ENCODE data around the gene TBX2.

TBX2 gene

DNA sequence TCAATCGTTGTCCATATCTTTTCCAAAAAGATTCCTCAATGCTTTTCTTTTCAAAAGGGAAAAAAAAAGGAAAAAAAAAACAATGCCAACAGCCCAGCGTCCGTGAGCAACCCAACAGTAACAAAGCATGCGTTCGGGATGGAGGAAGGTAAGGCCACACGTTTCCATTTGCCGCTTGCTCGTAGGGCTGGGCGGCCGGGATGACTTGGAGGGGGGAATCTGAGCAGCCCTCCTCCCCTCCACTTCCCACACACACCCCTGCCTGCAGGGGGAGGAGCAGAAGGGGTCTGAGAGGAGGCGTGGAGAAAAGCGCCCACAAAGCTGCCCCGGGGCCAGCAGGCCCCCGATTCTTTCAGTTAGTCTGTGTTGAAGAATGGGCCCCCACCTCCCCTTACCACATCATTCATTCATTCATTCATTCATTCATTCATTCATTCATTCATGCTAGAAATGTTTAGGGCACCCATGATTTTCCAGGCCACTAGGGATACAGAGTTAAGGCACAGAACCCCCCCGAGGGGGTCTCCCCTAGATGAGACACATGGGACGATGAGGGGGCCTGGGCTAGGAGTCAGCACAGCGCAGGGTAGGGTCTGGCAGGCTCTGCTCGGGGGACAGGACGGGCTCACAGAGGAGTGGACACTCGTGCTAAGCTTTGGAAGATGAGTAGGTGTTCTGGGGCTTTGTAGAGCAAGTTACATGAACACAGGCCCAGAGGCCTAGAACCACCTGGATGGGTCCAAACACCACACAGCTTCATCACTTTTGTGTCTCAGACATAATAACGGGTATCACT, 10.9 kb upstream of the TBX2 start:
- DNase-seq = no peak

DNA sequence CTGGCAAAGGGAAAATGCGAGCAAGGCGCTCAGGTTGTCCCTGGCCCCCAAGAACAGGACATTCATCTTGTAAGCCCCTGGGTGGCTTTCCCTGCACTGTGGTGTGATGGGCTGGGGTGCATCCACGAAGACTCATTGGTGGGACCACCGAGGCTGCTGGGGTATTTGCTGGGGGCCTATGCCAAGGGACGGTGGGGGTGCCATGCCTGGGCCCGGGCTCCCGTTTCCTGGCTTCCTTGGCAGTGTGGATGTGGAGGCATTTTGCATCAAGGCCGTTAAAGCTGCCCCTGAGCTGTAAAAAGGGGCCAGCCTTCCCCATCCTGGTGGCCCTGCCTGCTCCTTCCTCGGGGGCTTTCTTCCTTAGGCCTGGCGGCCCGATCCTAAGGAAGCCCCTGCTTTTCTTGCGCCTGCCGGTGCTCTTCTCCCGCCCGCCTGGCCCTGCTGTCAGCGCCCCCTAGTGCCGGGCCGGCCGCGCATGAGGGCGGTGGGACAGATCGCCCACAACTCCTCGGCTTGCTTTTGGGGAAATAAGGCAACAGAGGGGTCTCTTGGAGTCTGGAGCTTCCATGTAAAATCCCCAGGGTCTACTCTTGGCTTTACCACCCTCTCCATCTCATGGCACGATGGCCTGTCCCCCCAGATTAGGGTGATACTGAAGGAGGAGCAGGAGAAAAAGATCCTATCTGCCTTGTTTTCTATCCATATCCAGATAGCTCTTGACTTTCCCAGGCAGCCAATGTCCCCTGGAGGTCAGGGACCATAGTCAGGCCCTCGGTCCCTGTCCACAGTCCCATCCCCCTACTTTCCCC, 9.8 kb upstream of the TBX2 start:
- no peak for DNase-seq

DNA sequence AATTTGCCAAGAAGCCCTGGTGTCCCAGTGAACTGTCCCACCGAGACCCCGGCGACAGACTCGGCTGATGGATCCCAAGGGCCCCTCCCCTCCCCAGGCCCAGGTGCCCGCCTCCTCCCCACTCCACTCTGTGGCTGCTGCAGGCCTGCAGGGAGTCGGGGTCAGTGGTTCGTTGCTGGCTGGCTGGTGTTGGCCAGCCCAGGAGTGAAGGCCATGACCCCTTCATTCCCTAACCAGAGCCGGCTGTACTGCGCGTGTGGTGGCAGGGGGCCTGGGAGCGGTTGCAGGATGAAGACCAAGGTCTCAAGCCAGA, 9.2 kb upstream of the TBX2 start:
- no peak for DNase-seq

- DNase-seq = no peak
Measured at GRCh38 chr17:61391595-61392291, 7.9 kb upstream of the TBX2 start.

GRCh38 chr17:61392679-61393078, 7.0 kb upstream of the TBX2 start:
- no peak for DNase-seq

DNA sequence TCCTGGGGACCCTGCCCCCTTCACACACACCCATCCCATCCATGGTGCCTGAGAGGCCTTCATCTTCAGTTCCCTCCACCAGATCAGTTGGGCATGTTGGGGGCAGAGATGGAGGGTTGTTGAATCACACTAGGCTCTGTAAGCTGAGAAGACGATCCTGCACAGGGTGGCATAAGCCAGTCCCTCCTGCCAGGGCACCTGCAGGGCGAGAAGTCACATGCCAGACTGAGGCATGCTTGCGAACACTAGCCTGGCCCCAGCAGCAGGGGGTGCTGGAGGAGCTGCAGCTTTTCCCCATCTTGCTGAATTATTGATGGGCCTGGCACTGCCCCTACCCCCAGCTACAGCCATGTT, 6.1 kb upstream of the TBX2 start:
- DNase-seq = no peak

GRCh38 chr17:61393904-61394629, 5.6 kb upstream of the TBX2 start:
- no peak for DNase-seq

DNA sequence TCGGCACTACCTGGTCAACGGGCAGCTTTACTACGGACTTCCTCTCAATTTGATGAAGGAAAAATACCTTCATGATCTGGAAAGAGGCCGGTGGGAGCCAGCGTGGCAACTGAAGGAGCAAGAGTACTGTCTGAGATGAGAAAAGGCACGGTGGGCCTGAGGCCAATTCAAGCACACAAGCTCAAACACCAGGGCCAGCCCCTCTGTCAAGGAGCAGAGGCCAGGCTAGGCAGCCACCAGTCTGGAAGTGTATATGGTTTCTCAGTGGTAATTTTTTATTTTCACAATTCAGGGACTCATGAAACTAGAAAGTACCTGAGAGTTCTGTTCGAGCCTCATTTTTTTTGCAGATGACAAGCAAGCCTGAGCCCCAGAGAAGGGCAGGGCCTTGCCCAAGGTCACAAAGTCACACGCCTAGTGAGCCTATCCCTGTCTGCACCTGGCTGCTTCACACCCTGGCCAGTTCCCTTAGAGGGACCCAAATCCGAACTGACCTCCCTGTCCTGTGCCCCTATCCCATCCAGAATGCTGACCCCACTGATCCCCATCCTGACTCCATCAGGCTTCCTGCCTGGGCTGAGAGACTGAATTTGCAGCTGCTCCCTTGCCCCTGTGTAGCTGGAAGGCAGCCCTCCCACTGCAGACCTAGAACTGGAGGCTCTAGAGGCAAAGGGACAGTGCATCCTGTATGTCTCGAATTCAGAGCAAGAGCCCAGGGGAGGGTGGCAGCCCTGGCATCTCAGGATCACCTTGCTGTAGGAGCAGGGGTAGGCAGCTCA, 4.8 kb upstream of the TBX2 start:
- no peak for DNase-seq

DNA sequence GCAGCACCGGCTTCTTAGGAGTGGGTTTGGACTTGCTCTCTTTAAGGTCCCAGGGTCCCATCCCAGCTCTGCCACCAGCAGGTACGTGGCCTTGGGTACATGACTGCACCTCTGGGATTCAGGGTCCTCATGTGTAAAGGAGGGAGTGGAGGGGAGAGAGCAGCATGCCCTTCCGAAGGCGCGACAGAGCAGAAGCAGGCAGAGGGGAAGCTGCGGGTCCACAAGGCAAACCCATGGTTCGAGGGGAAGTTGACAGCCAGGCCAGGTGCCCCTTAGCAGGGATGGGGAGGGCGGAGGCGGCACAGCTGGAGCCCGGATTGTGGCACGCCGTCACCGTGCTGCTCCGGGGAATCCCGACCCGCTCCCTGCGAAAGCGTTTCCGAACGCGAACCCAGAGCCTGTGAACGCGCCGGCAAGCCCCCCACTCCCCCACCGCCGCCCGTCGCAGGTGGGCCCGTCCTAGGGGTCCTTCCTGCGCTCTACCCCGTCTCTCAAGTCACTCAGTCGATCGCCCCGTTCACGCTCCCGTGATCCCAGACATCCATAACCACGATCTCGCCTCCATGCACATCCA, 4.1 kb upstream of the TBX2 start:
- DNase-seq = no peak

GRCh38 chr17:61395983-61396585, 3.6 kb upstream of the TBX2 start:
- DNase-seq = peak; percentile 43

- DNase-seq = peak; percentile 71
Measured at GRCh38 chr17:61396586-61397085, 3.0 kb upstream of the TBX2 start.

DNA sequence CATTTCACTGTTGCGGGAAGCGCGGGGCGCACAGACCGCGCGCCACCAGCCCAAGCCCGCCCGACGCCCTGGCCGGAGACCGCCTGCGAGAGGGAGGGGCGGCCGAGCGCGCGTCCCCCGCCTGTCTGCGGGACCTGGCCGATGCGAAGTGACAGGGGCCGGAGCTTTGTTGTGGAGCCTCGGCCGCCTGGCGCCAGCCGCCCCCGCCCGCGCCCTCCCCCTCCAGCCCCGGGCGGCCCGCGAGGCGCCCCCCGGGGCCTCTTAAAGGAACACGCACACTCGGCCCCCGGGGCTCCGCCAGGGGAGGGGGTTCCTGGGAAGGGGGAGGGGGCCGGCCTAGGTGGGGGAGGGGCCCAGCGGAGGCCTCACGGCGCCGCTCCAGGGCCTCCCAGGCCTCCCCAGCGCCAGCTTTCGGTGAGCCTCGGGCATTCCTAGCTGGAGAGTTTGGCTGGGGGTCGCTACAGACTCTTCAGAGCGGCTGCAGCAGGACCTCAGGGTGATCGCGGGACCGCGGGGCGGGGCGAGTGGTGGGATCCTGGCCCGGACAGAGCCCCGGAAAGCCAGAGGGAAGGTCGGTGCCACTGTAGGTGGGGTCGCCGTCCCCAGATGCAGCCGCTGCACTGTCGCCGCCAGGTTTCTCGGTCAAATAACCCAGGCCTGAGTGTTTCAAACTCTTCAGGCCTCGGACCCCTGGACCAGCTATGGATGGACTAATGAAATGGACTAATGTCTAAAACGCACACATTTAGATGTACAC, 2.4 kb upstream of the TBX2 start:
- peak; percentile 81 for DNase-seq

GRCh38 chr17:61398721-61399130, 917 bp upstream of the TBX2 start:
- peak; percentile 55 for DNase-seq

- peak; percentile 72 for DNase-seq
Measured at GRCh38 chr17:61400066-61400716, 548 bp downstream of the TBX2 start.

DNA sequence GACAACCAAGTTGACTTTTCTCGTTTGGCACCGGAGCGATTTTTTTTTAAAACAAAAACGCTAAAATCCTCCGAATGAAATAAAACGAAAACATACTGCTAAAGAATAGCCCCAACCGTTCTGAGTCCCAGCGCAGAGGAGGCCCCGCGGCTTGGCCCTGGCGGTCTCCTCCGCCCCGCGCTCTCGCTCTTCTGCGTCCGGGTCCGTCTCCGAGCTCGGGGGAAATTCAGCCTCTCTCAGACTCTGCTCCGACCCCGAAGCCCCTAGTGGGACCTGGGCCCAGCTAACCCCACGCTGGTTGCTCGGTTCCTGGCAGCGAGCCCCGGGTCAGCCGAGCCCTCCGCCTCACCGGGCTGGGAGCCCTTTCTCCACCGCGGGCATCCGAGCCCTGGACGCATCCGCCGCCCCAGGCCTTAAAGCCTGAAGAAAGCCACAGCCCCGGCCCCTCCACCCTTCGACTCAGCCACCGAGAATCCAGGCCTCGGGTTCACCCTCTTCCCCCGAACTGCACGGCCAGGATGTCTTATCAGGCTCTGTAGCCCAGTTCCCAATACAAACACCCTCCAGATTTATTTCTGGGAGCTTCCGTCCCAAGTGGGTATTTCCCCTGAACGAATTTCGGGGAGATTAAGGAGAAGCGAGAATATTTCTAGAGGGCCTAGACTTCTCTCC, 1.2 kb downstream of the TBX2 start:
- peak; percentile 58 for DNase-seq

- peak; percentile 56 for DNase-seq
Measured at GRCh38 chr17:61401389-61402072, 1.9 kb downstream of the TBX2 start.

DNA sequence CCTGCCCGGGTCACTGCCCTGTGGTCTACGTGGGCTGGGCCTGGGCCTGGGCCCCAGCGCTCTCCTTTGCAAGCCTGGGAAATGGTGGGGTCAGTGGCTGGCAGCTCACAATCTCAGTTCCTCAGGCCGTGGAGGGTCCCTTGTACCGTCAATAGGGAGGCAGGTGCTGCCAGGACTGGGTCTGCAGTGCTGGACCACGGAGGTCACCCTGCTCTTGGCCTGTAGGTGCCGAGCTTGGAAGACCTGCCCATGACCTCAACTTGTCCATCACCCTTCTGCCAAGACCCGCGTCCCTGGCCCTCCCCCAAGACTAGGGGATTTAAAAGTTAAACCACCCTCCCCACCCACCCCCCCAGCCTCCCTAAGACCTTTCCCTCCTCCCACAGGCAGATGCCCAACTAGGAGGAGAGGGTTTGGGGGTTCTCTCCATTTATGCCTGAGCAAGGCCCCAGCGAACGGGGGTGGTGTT, 2.5 kb downstream of the TBX2 start:
- DNase-seq = peak; percentile 56

DNA sequence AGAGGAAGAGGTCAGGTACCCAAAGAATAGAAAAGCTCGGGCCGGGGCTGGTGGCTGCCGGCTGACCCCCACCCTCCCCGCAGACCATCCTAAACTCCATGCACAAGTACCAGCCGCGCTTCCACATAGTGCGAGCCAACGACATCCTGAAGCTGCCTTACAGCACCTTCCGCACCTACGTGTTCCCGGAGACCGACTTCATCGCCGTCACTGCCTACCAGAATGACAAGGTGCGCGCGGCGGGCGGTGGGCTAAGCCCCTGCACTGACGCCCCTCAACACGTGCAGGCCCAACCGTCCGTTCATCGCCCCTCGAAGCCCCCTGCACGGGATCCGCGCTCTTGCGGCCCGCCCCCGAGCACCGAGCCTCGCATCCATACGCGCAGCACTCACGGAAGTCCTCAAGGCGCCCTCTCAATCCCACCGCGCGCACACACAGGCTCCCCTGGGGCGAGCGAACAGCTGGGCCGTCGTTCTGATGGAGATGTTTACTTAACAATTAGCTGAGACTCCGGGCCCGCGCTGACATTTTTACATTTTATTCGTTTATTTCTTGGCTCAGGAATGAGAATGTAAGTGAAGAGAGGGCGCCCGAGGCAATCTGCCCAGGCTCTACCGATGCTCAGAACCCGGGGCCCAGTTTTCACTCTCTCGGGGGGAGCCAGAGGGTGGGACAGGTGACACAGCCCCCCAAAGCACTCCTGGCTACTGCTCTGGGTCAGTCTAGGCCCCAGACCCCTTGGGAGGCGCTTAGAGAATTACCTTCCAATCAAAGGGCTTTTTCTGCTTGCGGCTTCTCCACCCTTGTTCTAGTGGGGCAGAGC, 3.5 kb downstream of the TBX2 start:
- DNase-seq = peak; percentile 63
